Right lobe of liver (tissue), 4 donors: ENCODE data around the gene CHN2.

Experiments
- CTCF ChIP-seq, 4 donors: fragments of 200-600 bp in 3 of 4; fragments of 450-650 bp in 1 of 4; IDR thresholded peaks; one replicate each; pipeline versions ENCODE4 v1.5.1 to v1.8.0; 2016 to 2022; ENCODE audit warnings: antibody characterized with exemption in 4 of 4, mild to moderate bottlenecking in 2 of 4
- POLR2A ChIP-seq: fragments of 450-650 bp; IDR thresholded peaks from one replicate; pipeline ENCODE4 v1.6.1; 2017; ENCODE audit warnings: antibody characterized with exemption, mild to moderate bottlenecking
- donor health status: DM: no; HTN: no; CAD: no.
- donor health status: DM: no; HTN: no; CAD: no.
- donor health status: DM: no; HTN: yes; CAD: no.

GRCh38 chr7:29276199-29276598 lies 81.6 kb downstream of the CHN2 start:
- TF ChIP-seq POLR2A (no peak), CTCF (IDR thresholded peaks at IDR 0.05) (no peak)
